Neural crest cell (in vitro differentiated cells): ENCODE results near the gene PHACTR2. TPM values are rescaled to one million over a fixed set of nuclear protein-coding genes. Genes with fewer than 3 reads are reported as not detected.
"Not testable (repeated sequence)": the region's sequence is repeated elsewhere in the genome, so short reads cannot be mapped to it uniquely, and the experiment has no call there.

Experiments used
- DNase-seq: peaks from one replicate; pipeline ENCODE4 v3.0.0; 2021; ENCODE audit warnings: low read depth, mixed read lengths, low spot score
- H3K27ac Mint-ChIP-seq: one replicate; pipeline ENCODE4 v1.8.0; 2021; ENCODE audit warnings: mild to moderate bottlenecking, mixed read lengths; ENCODE audit not compliant: unreplicated experiment
- H3K27me3 Mint-ChIP-seq: 2 replicates; pipeline ENCODE4 v1.8.0; 2021; ENCODE audit warnings: low read depth, mild to moderate bottlenecking, mixed read lengths
- H3K36me3 Mint-ChIP-seq: 2 replicates; pipeline ENCODE4 v1.8.0; 2021; ENCODE audit warnings: low read depth, mild to moderate bottlenecking, mixed read lengths
- H3K4me1 Mint-ChIP-seq: 2 replicates; pipeline ENCODE4 v1.8.0; 2021; ENCODE audit warnings: mixed read lengths
- H3K4me3 Mint-ChIP-seq: one replicate; pipeline ENCODE4 v1.8.0; 2021; ENCODE audit warnings: mild to moderate bottlenecking, mixed read lengths
- H3K9me3 Mint-ChIP-seq: 2 replicates; pipeline ENCODE4 v1.8.0; 2021; ENCODE audit warnings: mixed read lengths
- total RNA-seq: library from RNA; stranded (reverse); gene quantifications from 2 replicates; pipeline ENCODE4 v1.2.1, GENCODE V29; 2021
- TF ChIP-seq, protein P1 (sequence below): fragments of 200-600 bp; sonication (generic); conservative IDR thresholded peaks from 2 replicates; pipeline ENCODE4 v1.5.0; 2021; ENCODE audit warnings: antibody characterized with exemption, mild to moderate bottlenecking

The PHACTR2 gene
- total RNA-seq, 1 donor from 2014 or later: 15.1 TPM

DNA sequence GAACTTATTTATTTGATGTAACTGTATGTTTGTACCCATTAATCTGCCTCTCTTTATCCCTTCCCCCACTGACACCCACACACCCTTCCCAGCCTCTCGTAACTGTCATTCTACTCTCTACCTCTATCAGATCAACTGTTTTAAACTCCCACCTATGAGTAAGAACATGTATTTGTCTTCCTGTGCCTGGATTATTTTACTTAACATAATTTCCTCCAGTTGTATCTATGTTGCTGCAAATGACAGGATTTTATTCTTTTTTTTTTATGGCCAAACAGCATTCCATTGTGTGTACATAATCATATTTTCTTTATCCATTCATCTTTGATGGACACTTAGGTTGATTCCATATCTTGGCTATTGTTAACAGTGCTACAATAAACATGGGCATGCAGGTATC is 49.3 kb downstream of the PHACTR2 start:
- TF ChIP-seq, protein P1, sequence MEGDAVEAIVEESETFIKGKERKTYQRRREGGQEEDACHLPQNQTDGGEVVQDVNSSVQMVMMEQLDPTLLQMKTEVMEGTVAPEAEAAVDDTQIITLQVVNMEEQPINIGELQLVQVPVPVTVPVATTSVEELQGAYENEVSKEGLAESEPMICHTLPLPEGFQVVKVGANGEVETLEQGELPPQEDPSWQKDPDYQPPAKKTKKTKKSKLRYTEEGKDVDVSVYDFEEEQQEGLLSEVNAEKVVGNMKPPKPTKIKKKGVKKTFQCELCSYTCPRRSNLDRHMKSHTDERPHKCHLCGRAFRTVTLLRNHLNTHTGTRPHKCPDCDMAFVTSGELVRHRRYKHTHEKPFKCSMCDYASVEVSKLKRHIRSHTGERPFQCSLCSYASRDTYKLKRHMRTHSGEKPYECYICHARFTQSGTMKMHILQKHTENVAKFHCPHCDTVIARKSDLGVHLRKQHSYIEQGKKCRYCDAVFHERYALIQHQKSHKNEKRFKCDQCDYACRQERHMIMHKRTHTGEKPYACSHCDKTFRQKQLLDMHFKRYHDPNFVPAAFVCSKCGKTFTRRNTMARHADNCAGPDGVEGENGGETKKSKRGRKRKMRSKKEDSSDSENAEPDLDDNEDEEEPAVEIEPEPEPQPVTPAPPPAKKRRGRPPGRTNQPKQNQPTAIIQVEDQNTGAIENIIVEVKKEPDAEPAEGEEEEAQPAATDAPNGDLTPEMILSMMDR: no peak
- H3K4me1 Mint-ChIP-seq: no peaks in the 10 kb centered on the region
- peaks cover 26% of the 10 kb centered on the region for H3K9me3 Mint-ChIP-seq
- no peak overlapping the region for H3K4me3 Mint-ChIP-seq
- H3K27ac Mint-ChIP-seq: no peak overlapping the region
- no peak for DNase-seq
- no peaks in the 10 kb centered on the region for H3K27me3 Mint-ChIP-seq
- H3K36me3 Mint-ChIP-seq: peaks cover 29% of the 10 kb centered on the region

DNA sequence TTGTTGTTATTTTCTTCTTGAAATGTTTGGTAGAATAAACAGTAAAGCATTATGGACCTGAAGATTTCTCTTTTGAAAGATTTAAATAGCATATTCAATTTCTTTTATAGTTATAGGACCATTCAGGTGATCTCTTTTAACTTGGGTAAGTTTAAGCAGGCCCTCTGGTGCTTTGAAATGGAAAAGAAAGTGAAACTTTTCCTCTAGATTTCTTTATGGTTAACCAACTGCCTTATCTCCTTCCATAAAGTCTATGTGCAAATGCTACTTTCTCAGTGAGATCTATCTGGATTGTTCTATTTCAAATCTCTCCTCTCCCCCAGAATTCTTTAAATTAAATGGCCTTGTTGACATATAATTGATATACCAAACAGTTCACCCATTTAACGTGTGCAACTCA is 54.0 kb downstream of the PHACTR2 start:
- no peaks in the 10 kb centered on the region for H3K27me3 Mint-ChIP-seq
- peaks cover 9% of the 10 kb centered on the region for H3K9me3 Mint-ChIP-seq
- H3K4me1 Mint-ChIP-seq: peaks cover 24% of the 10 kb centered on the region
- no peak overlapping the region for H3K27ac Mint-ChIP-seq
- peaks cover 9% of the 10 kb centered on the region for H3K36me3 Mint-ChIP-seq
- H3K4me3 Mint-ChIP-seq: no peak overlapping the region
- TF ChIP-seq, protein P1: no peak
- no peak for DNase-seq

DNA sequence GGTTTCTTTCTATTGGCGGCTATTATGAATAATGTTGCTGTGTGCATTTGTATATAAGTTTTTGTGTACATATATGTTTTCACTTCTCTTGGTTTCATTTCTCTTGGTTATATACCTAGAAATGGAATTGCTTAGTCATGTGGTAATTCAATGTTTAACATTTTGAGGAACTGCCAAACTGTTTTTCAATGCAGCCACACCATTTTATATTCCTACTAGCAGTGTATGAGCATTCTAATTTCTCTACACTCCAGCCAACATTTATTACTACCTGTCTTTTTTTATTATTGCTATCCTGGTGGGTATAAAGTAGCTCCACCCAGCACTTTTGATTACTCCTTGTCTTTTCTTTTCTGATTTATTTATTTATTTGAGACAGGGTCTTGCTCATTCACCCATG is 54.8 kb downstream of the PHACTR2 start:
- Mint-ChIP-seq H3K9me3 (peaks cover 2% of the 10 kb centered on the region), H3K27me3 (no peaks in the 10 kb centered on the region), H3K36me3 (peaks cover 2% of the 10 kb centered on the region), H3K27ac (no peak overlapping the region), H3K4me3 (no peak overlapping the region), H3K4me1 (peaks cover 24% of the 10 kb centered on the region)
- no peak for DNase-seq
- TF ChIP-seq, protein P1: no peak

DNA sequence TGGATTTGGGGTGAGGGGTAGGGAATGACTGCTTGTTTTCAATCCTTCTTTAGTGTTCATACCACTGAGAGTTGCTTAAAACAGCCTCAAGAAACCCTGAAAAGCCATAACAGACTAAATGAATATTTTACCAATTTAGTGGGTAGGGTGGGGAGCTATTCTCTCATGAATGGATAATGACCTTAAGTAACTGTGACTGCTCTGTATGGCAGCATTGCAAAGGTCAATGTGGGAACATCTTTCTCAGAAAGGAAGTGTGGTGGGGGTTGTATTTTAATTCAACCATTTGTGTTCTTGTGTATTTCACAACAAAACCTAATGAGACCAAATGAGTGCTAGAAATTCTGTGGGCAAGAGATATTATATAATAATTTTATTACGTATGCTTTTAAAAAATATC is 55.7 kb downstream of the PHACTR2 start:
- H3K9me3 Mint-ChIP-seq: no peaks in the 10 kb centered on the region
- H3K36me3 Mint-ChIP-seq: no peaks in the 10 kb centered on the region
- DNase-seq: no peak
- TF ChIP-seq, protein P1: no peak
- no peak overlapping the region for H3K27ac Mint-ChIP-seq
- no peak overlapping the region for H3K4me3 Mint-ChIP-seq
- peaks cover 24% of the 10 kb centered on the region for H3K4me1 Mint-ChIP-seq
- no peaks in the 10 kb centered on the region for H3K27me3 Mint-ChIP-seq

DNA sequence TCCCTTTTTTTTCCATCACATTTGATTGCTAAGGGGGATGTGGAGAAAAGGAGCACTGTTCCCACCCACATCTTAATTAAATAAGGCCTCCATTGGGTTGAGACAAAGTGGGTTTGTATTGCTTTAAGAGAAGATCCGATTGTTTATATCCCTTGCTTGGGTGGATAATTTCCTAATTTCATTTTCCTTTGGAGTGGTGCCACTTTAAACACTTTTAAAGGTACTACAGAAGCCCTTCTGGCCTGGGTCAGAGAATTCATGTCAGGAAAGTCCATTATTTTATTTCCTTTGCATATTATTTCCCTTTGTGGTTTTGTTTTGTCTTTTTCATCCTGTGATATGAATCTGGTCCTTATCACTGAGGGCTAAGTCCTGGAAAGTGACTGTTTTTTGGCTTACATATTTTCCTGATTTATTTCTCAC is 56.9 kb downstream of the PHACTR2 start:
- H3K4me1 Mint-ChIP-seq: peaks cover 29% of the 10 kb centered on the region
- DNase-seq: no peak
- no peaks in the 10 kb centered on the region for H3K27me3 Mint-ChIP-seq
- no peaks in the 10 kb centered on the region for H3K9me3 Mint-ChIP-seq
- no peak overlapping the region for H3K27ac Mint-ChIP-seq
- H3K4me3 Mint-ChIP-seq: no peak overlapping the region
- TF ChIP-seq, protein P1: no peak
- no peaks in the 10 kb centered on the region for H3K36me3 Mint-ChIP-seq

DNA sequence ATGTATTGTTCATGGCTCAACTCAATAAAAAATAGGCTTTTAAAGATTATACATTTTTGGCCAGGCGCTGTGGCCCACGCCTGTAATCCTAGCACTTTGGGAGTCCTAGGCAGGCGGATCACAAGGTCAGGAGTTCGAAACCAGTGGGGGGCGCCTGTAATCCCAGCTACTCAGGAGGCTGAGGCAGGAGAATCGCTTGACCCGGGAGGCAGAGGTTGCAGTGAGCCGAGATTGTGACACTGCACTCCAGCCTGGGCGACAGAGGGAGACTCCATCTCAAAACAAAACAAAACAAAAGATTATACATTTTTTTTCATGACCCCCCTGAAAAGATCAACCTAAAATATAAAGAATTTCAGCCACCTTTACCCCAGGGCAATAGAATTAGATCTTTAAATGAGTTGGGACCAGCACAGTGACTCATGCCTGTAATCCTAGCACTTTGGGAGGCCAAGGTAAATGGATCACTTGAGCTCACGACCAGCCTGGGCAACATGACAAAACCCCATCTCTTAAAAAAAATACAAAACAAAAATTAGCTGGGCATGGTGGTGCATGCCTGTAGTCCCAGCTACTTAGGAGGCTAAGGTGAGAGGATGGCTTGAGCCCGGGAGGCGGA is 60.4 kb downstream of the PHACTR2 start:
- not testable (repeated sequence) for H3K27ac Mint-ChIP-seq, H3K27me3 Mint-ChIP-seq
- H3K4me1 Mint-ChIP-seq: peaks cover 34% of the 10 kb centered on the region

More for the DNA sequence above, 60.4 kb downstream of the PHACTR2 start:
- H3K9me3 Mint-ChIP-seq, H3K4me3 Mint-ChIP-seq, H3K36me3 Mint-ChIP-seq, DNase-seq: not testable (repeated sequence)
